Mammary epithelial cell (primary cell): ENCODE data around the gene CCDC91.

Experiments
- EZH2 ChIP-seq: IDR thresholded peaks from 2 replicates; pipeline ENCODE4 v1.6.1; 2012; ENCODE audit warnings: low read length, inconsistent platforms, borderline replicate concordance
- TF ChIP-seq, protein P1 (sequence below), 2 donors: IDR thresholded peaks in 1 of 2; conservative IDR thresholded peaks in 1 of 2; 2 replicates each; pipeline ENCODE4 v1.5.1; 2011 to 2012; ENCODE audit warnings: inconsistent platforms in 2 of 2, low read length in 2 of 2, mild to moderate bottlenecking in 2 of 2, control low read depth in 1 of 2, low read depth in 1 of 2; ENCODE audit not compliant: insufficient read depth in 1 of 2; ENCODE audit errors: extremely low read depth in 1 of 2

DNA sequence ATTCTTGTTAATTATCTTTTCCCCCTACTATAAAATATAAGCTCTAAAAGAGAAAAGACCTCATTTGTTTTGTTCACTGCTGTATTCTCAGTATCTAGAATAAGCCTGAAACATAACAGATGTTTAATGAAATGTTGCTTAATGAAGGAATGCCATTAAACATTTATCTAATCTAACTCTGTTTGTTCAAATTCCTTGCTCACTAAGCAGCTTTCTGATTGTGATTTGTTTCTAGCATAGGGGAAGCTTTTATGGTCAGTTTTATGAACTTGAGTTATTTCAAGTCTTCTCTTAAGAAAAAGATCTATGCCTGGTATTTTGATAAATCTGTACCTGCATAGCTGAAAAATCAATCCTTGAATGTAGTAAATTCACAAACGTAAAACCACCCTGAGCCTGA, 308.6 kb downstream of the CCDC91 start:
- TF ChIP-seq, protein P1, sequence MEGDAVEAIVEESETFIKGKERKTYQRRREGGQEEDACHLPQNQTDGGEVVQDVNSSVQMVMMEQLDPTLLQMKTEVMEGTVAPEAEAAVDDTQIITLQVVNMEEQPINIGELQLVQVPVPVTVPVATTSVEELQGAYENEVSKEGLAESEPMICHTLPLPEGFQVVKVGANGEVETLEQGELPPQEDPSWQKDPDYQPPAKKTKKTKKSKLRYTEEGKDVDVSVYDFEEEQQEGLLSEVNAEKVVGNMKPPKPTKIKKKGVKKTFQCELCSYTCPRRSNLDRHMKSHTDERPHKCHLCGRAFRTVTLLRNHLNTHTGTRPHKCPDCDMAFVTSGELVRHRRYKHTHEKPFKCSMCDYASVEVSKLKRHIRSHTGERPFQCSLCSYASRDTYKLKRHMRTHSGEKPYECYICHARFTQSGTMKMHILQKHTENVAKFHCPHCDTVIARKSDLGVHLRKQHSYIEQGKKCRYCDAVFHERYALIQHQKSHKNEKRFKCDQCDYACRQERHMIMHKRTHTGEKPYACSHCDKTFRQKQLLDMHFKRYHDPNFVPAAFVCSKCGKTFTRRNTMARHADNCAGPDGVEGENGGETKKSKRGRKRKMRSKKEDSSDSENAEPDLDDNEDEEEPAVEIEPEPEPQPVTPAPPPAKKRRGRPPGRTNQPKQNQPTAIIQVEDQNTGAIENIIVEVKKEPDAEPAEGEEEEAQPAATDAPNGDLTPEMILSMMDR (conservative IDR thresholded peaks at IDR 0.05 in 1 of 2, IDR thresholded peaks at IDR 0.05 in 1 of 2; ENCODE audit: extremely low read depth in 1 of 2, insufficient read depth in 1 of 2, low read depth in 1 of 2, low read length in 2 of 2) = no peak
- no peak for TF ChIP-seq EZH2
